CD4-positive, alpha-beta T cell treated with Interleukin-1 beta for 1 hour (primary cell): ENCODE measurements around the gene SPSB1.

Experiments
- DNase-seq, 2 donors: peaks; one replicate each; pipeline ENCODE4 v3.0.0-alpha.2; 2020 to 2022

The SPSB1 gene

GRCh38 chr1:9346566-9346965 lies 53.9 kb downstream of the SPSB1 start:
- DNase-seq = no peak

- DNase-seq = no peak
These were observed 54.6 kb downstream of the SPSB1 start for GRCh38 chr1:9347095-9347850.

GRCh38 chr1:9349331-9349851 lies 56.7 kb downstream of the SPSB1 start:
- no peak for DNase-seq

- DNase-seq = no peak
These were observed 57.6 kb downstream of the SPSB1 start for GRCh38 chr1:9350013-9350908.

GRCh38 chr1:9350960-9351359 lies 58.3 kb downstream of the SPSB1 start:
- DNase-seq = no peak

- no peak for DNase-seq
These were observed 59.1 kb downstream of the SPSB1 start for GRCh38 chr1:9351654-9352271.

- no peak for DNase-seq
These were observed 59.9 kb downstream of the SPSB1 start for GRCh38 chr1:9352377-9353134.

GRCh38 chr1:9355503-9355902 lies 62.8 kb downstream of the SPSB1 start:
- no peak for DNase-seq

- no peak for DNase-seq
These were observed 63.3 kb downstream of the SPSB1 start for GRCh38 chr1:9356021-9356420.

GRCh38 chr1:9356829-9357466 lies 64.3 kb downstream of the SPSB1 start:
- DNase-seq = no peak

- DNase-seq = no peak
These were observed 65.3 kb downstream of the SPSB1 start for GRCh38 chr1:9357958-9358357.

- no peak for DNase-seq
These were observed 67.8 kb downstream of the SPSB1 start for GRCh38 chr1:9360371-9361064.

GRCh38 chr1:9361630-9362260 lies 69.1 kb downstream of the SPSB1 start:
- no peak for DNase-seq

- peak in 1 of 2 donors; percentile 3 for DNase-seq
These were observed 69.8 kb downstream of the SPSB1 start for GRCh38 chr1:9362488-9362887.

GRCh38 chr1:9363061-9363471 lies 70.4 kb downstream of the SPSB1 start:
- no peak for DNase-seq

- DNase-seq = no peak
These were observed 73.6 kb downstream of the SPSB1 start for GRCh38 chr1:9366298-9366697.

GRCh38 chr1:9366943-9367780 lies 74.5 kb downstream of the SPSB1 start:
- DNase-seq = no peak

- DNase-seq = no peak
These were observed 75.1 kb downstream of the SPSB1 start for GRCh38 chr1:9367806-9368205.

GRCh38 chr1:9368356-9368755 lies 75.7 kb downstream of the SPSB1 start:
- no peak for DNase-seq
